Measurements from ENCODE around the gene LSG1.
"Not testable (repeated sequence)": the region's sequence is repeated elsewhere in the genome, so short reads cannot be mapped to it uniquely, and the experiment has no call there.

Gene LSG1

GRCh38 chr3:194612221-194612620, 59.8 kb downstream of the LSG1 start:
- DNase-seq: no peak

- DNase-seq: no peak
Observed at GRCh38 chr3:194610689-194611088, 61.3 kb downstream of the LSG1 start.

GRCh38 chr3:194609601-194610000, 62.4 kb downstream of the LSG1 start:
- no peak for DNase-seq

DNA sequence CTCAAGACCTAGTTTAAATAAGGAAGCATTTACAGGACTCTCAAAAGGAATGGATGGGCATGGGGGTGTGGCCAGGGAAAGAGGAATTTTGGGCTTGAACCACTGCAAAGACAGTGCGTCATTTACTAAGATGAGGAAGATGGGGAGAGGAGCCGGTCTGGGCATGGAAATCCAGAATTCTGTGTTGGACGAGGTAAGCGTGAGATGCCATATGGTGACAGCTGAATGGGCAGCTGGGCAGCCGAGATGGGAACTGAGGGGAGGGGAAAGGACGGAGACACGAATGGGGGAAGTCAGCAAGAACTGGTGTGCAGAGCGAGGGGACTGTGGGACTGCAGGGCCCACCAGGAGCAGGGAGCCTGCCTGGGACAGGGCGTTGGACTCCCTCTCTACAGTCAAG, 63.0 kb downstream of the LSG1 start:
- no peak for DNase-seq

- DNase-seq: no peak
Observed at GRCh38 chr3:194607592-194608389, 64.2 kb downstream of the LSG1 start.

GRCh38 chr3:194606941-194607340, 65.0 kb downstream of the LSG1 start:
- no peak for DNase-seq

DNA sequence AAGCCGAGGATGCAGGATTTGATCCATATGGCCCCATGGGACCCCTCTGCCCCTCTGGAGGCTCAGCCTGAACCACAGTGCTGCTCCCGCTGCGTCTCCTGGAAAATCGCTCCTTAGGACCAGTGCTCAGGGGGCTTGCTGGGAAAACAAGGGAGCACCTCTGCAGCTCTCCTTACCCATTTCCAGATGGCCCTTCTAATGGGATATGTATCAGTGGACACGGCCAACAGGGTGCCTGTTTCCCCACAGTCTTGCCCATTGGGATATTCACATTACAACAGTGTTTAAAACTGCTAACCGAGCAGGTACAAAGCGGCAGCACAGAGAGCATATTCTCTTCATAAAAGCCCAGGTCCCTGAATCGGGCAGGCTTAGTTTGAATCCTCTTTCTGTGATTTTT, 65.8 kb downstream of the LSG1 start:
- no peak for DNase-seq

- DNase-seq: not testable (repeated sequence)
Observed at GRCh38 chr3:194605314-194605713, 66.7 kb downstream of the LSG1 start.

- DNase-seq: no peak
Observed at GRCh38 chr3:194604837-194605236, 67.2 kb downstream of the LSG1 start.

- DNase-seq: no peak
Observed at GRCh38 chr3:194604126-194604525, 67.9 kb downstream of the LSG1 start.

DNA sequence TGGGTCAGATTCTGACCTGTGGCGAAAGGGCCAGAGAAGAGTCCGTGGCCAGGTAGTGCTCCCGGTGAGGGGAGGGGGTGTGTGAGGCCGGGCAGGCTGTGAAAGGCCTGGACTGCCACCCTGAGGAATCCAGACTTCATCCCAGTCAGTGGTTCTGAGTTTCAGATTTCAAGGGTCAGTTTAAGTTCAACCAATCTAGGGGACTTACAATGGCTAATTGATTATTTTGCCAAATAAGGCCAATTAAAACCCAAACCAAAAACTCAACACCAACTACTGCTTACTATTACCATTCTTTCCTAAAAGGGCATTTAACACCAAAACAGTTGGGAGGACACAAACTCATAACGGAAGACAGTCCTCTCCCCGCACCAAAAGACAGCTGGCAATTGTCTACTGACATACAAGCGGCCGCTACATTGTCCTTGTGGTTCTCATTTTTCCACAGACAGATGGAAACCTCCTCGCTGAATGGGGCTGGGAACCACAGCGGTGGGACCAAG, 69.3 kb downstream of the LSG1 start:
- DNase-seq: no peak

DNA sequence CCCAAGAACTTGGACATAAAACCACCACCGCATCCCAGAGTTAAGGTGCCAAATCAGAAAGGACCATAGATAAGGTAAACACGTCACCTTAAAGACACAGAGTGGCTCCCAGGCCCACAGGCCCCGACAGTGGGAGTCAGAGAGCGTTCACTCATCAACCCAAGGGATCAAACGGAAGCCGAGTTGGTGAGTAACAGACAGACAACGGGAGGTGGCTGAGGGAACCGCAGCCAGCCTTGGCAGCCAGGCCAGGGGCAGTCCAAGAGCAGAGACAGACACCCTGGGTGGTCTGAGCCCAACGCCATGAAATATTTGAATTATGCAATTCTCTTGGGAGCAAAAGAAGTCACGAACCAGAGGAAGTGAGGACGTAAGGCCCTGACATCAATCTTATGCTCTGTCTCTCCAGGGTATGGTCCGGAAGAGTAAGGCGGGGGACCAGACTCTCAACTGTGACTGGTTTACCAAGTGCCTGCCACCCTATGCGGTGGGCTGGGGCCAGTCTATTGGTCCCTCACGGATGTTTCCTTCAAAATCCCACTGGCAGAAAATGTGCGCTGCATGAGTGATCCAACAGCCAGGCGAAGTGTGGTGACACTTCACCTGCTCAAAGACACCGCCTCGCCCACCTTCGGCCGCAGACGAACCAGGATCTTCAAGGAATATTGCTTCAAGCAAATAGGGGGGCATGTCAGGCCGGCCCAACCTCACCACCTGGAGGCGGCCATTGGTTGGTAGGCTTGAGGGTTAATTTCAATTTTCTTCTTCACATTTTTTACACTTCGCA, 73.0 kb downstream of the LSG1 start:
- no peak for DNase-seq

- DNase-seq: no peak
Observed at GRCh38 chr3:194596906-194597305, 75.1 kb downstream of the LSG1 start.

GRCh38 chr3:194592798-194593752, 78.9 kb downstream of the LSG1 start:
- DNase-seq: no peak
